Neural progenitor cell (in vitro differentiated cells): ENCODE results near the gene ATP13A4.

ENCODE experiments used
- CTCF ChIP-seq: fragments of 200-600 bp; sonication (generic); IDR thresholded peaks from 2 replicates; pipeline ENCODE4 v1.5.1; 2017; ENCODE audit warnings: antibody characterized with exemption, mild to moderate bottlenecking
- EZH2phosphoT487 ChIP-seq: fragments of 200-600 bp; sonication (generic); IDR thresholded peaks from 2 replicates; pipeline ENCODE4 v1.6.1; 2017; ENCODE audit warnings: antibody characterized with exemption

GRCh38 chr3:193470710-193471109 lies 84.0 kb downstream of the ATP13A4 start:
- TF ChIP-seq CTCF, result no peak
- no peak for TF ChIP-seq EZH2phosphoT487
